Fibroblast of skin of left biceps (primary cell): ENCODE measurements around the gene HSPH1.

Experiments used
- DNase-seq, 2 experiments: peaks; one replicate each; pipeline ENCODE4 v3.0.0-alpha.2; 2013; ENCODE audit warnings: low read depth in 2 of 2

Gene HSPH1

GRCh38 chr13:31096654-31097302 is 64.9 kb downstream of the HSPH1 start:
- DNase-seq = no peak

GRCh38 chr13:31094331-31095015 is 67.2 kb downstream of the HSPH1 start:
- no peak for DNase-seq

- DNase-seq = no peak
These were observed 68.4 kb downstream of the HSPH1 start for GRCh38 chr13:31093145-31093885.

GRCh38 chr13:31092646-31093045 is 69.1 kb downstream of the HSPH1 start:
- DNase-seq = no peak

GRCh38 chr13:31090961-31091624 is 70.6 kb downstream of the HSPH1 start:
- DNase-seq = no peak

- no peak for DNase-seq
These were observed 71.6 kb downstream of the HSPH1 start for GRCh38 chr13:31090096-31090495.

- DNase-seq = no peak
These were observed 72.1 kb downstream of the HSPH1 start for GRCh38 chr13:31089649-31090048.

- no peak for DNase-seq
These were observed 72.8 kb downstream of the HSPH1 start for GRCh38 chr13:31088826-31089420.
